ENCODE results near the gene SETD2.

- TF ChIP-seq SUZ12 (IDR thresholded peaks at IDR 0.05; ENCODE audit: extremely low read depth, insufficient read depth, insufficient read length) (no peak), ZNF274 (IDR thresholded peaks at IDR 0.05; ENCODE audit: low read depth, low read length) (no peak)
Observed at GRCh38 chr3:47083786-47084185, 80.1 kb downstream of the SETD2 start.

Measured in NT2/D1 (cell line).